HepG2 (cell line): ENCODE data around the gene HAUS5. TPM values are rescaled to one million over a fixed set of nuclear protein-coding genes. Genes with fewer than 3 reads are reported as not detected.

ENCODE experiments used
- AGO2 ChIP-seq: fragments of 200-400 bp; formaldehyde crosslinking; optimal IDR thresholded peaks from 2 replicates; pipeline ENCODE3; 2017; ENCODE audit warnings: mild to moderate bottlenecking, low read depth, low read length, moderate library complexity
- AHDC1 ChIP-seq: sonication (generic); formaldehyde crosslinking; IDR thresholded peaks from 2 replicates; pipeline ENCODE4 v1.5.1; 2020; ENCODE audit warnings: mild to moderate bottlenecking, missing genetic modification reagents, borderline replicate concordance
- CBX1 ChIP-seq: IDR thresholded peaks from one replicate; pipeline ENCODE4 v1.6.1; 2016; ENCODE audit warnings: antibody characterized with exemption, low read depth
- CHD2 ChIP-seq: IDR thresholded peaks from 2 replicates; pipeline ENCODE4 v1.6.1; 2011; ENCODE audit warnings: low read depth, low read length, improper control_type of control experiment
- HNRNPK ChIP-seq: fragments of 200-400 bp; formaldehyde crosslinking; IDR thresholded peaks from 2 replicates; pipeline ENCODE4 v1.6.1; 2018; ENCODE audit warnings: low read length, low read depth, moderate library complexity, mild to moderate bottlenecking; ENCODE audit not compliant: poor library complexity, severe bottlenecking
- IKZF4 ChIP-seq: sonication (generic); formaldehyde crosslinking; IDR thresholded peaks from 2 replicates; pipeline ENCODE4 v1.5.1; 2020; ENCODE audit warnings: borderline replicate concordance, mild to moderate bottlenecking, low read depth, missing genetic modification reagents; ENCODE audit errors: not compliant biosample characterization
- KMT2A ChIP-seq: sonication (generic); formaldehyde crosslinking; IDR thresholded peaks from 2 replicates; pipeline ENCODE4 v1.4.0; 2020; ENCODE audit warnings: missing genetic modification reagents
- MIER3 ChIP-seq: IDR thresholded peaks from 2 replicates; pipeline ENCODE4 v1.6.1; 2016; ENCODE audit warnings: missing compliant biosample characterization, borderline replicate concordance
- MNT ChIP-seq: fragments of 450-650 bp; IDR thresholded peaks from 2 replicates; pipeline ENCODE4 v1.6.1; 2016
- NCOA2 ChIP-seq: sonication (generic); formaldehyde crosslinking; IDR thresholded peaks from 2 replicates; pipeline ENCODE4 v1.8.0; 2022; ENCODE audit warnings: inconsistent platforms
- NRL ChIP-seq: sonication (generic); formaldehyde crosslinking; IDR thresholded peaks from 2 replicates; pipeline ENCODE4 v1.5.0; 2020; ENCODE audit warnings: missing genetic modification reagents, mild to moderate bottlenecking, moderate library complexity, borderline replicate concordance
- POGZ ChIP-seq: sonication (generic); formaldehyde crosslinking; IDR thresholded peaks from 2 replicates; pipeline ENCODE4 v1.4.0; 2020; ENCODE audit warnings: mild to moderate bottlenecking, missing genetic modification reagents
- PRMT3 ChIP-seq: sonication (generic); formaldehyde crosslinking; IDR thresholded peaks from 2 replicates; pipeline ENCODE4 v1.8.1; 2022; ENCODE audit warnings: low read depth, mild to moderate bottlenecking, moderate library complexity, missing genetic modification reagents, borderline replicate concordance
- SP2 ChIP-seq: sonication (generic); formaldehyde crosslinking; IDR thresholded peaks from 2 replicates; pipeline ENCODE4 v1.5.1; 2020; ENCODE audit warnings: mild to moderate bottlenecking, missing genetic modification reagents
- TBP ChIP-seq: sonication (generic); formaldehyde crosslinking; IDR thresholded peaks from 2 replicates; pipeline ENCODE4 v1.5.0; 2020; ENCODE audit warnings: missing genetic modification reagents
- TRIM24 ChIP-seq: sonication (generic); formaldehyde crosslinking; IDR thresholded peaks from 2 replicates; pipeline ENCODE4 v1.8.0; 2022; ENCODE audit warnings: mild to moderate bottlenecking, missing genetic modification reagents
- ZFYVE20 ChIP-seq: sonication (generic); formaldehyde crosslinking; IDR thresholded peaks from 2 replicates; pipeline ENCODE4 v1.8.0; 2023; ENCODE audit warnings: low read depth, mild to moderate bottlenecking, moderate library complexity, missing genetic modification reagents, borderline replicate concordance
- ZNF121 ChIP-seq: sonication (generic); formaldehyde crosslinking; IDR thresholded peaks from 2 replicates; pipeline ENCODE4 v1.5.0; 2020; ENCODE audit warnings: mild to moderate bottlenecking, missing genetic modification reagents
- ZNF546 ChIP-seq: sonication (generic); formaldehyde crosslinking; conservative IDR thresholded peaks from 2 replicates; pipeline ENCODE4 v1.8.1; 2023; ENCODE audit warnings: mild to moderate bottlenecking, missing genetic modification reagents
- ZNF564 ChIP-seq: sonication (generic); formaldehyde crosslinking; IDR thresholded peaks from 2 replicates; pipeline ENCODE4 v1.8.1; 2023; ENCODE audit warnings: mild to moderate bottlenecking, missing genetic modification reagents
- ZNF605 ChIP-seq: sonication (generic); formaldehyde crosslinking; IDR thresholded peaks from 2 replicates; pipeline ENCODE4 v1.8.0; 2022; ENCODE audit warnings: mild to moderate bottlenecking, missing genetic modification reagents
- ZNF788 ChIP-seq: sonication (generic); formaldehyde crosslinking; IDR thresholded peaks from 2 replicates; pipeline ENCODE4 v1.5.0; 2020; ENCODE audit warnings: mild to moderate bottlenecking, missing genetic modification reagents, borderline replicate concordance
- ZSCAN25 ChIP-seq: sonication (generic); formaldehyde crosslinking; IDR thresholded peaks from 2 replicates; pipeline ENCODE4 v1.8.0; 2022; ENCODE audit warnings: mild to moderate bottlenecking, missing genetic modification reagents
- polyA plus RNA-seq, 8 experiments: library from polyadenylated mRNA; depleted of rRNA in 3 of 8; stranded (reverse) in 7 of 8; unstranded in 1 of 8; fragments of >200 nt; fragmentation: Illumina TruSeq in 4 of 8; extraction: Trizol in 4 of 8; gene quantifications; 2 replicates each; pipeline versions ENCODE4 v1.2.1 to v1.2.3, GENCODE V29; 2011 to 2016; ENCODE audit warnings: low read depth in 4 of 8, missing spikeins in 1 of 8, mixed read lengths in 1 of 8; ENCODE audit not compliant: insufficient read depth in 1 of 8
- total RNA-seq, 5 experiments: library from RNA; depleted of rRNA; stranded (reverse); fragments of >200 nt; fragmentation: Illumina TruSeq; extraction: Trizol; gene quantifications; 2 replicates each; pipeline ENCODE4 v1.2.3, GENCODE V29; 2016; ENCODE audit warnings: low read depth in 1 of 5

Gene HAUS5
- total and polyA plus RNA-seq, 2 of the 13 experiments (the other 11 are each of a cell fraction or from before 2014, with no cell fraction given) = 10.3 to 17.7 TPM

- TF ChIP-seq ZNF121 (no peak), POGZ (no peak), TBP (CRISPR knock-in tag) (no peak), CBX1 (peak; percentile 56), SP2 (CRISPR knock-in tag) (peak; percentile 37; the same call in 1 of the 2 replicates), TRIM24 (CRISPR knock-in tag) (no peak), ZNF788 (CRISPR knock-in tag) (peak; percentile 79; the same call in 1 of the 2 replicates), ZNF605 (CRISPR knock-in tag) (peak; percentile 77), AHDC1 (CRISPR knock-in tag) (no peak), CHD2 (no peak), AGO2 (peak; percentile 62), KMT2A (peak; percentile 77), IKZF4 (peak; percentile 49), NRL (peak; percentile 42), ZFYVE20 (CRISPR knock-in tag) (no peak), ZNF564 (CRISPR knock-in tag) (0 out of 2 replicates have a peak, but pooled peaks have one; percentile 56), NCOA2 (CRISPR knock-in tag) (peak; percentile 48), MIER3 (CRISPR knock-in tag) (no peak), ZSCAN25 (CRISPR knock-in tag) (peak; percentile 35; the same call in 1 of the 2 replicates), PRMT3 (CRISPR knock-in tag) (peak; percentile 82; the same call in 1 of the 2 replicates), HNRNPK (peak; percentile 51), MNT (peak; percentile 18; the same call in 1 of the 2 replicates), ZNF546 (CRISPR knock-in tag) (no peak)
Measured at GRCh38 chr19:35643255-35644205, 31.0 kb downstream of the HAUS5 start (continued).
